ENCODE results near the gene NPPC. TPM values are rescaled to one million over a fixed set of nuclear protein-coding genes. Genes with fewer than 3 reads are reported as not detected.

The NPPC gene
- total RNA-seq, 2 donors from 2014 or later = not detected

DNA sequence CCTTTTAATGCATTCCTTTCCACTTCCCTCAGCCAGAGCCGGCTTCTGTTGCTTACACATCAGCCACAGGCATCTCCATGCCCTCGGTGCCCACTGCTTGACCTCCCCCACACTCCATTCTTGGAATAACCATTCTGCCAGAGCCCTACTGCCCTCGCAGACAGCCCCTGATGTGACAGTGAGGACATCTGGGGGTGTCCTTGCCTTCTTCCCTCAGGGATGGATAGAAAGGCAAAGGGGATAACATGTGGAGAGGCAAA lies 6.4 kb upstream of the NPPC start:
- peaks cover 22% of the 10 kb centered on the region for H3K27me3 Mint-ChIP-seq
- no peaks in the 10 kb centered on the region for H3K36me3 Mint-ChIP-seq (ENCODE audit: low read depth)
- DNase-seq = no peak
- no peak overlapping the region for H3K27ac Mint-ChIP-seq
- no peaks in the 10 kb centered on the region for H3K9me3 ChIP-seq (ENCODE audit: control insufficient read depth, low read length, poor library complexity, severe bottlenecking)
- peaks cover 2% of the 10 kb centered on the region for H3K4me1 Mint-ChIP-seq
- H3K4me3 Mint-ChIP-seq = no peak overlapping the region
- no peak for ATAC-seq

DNA sequence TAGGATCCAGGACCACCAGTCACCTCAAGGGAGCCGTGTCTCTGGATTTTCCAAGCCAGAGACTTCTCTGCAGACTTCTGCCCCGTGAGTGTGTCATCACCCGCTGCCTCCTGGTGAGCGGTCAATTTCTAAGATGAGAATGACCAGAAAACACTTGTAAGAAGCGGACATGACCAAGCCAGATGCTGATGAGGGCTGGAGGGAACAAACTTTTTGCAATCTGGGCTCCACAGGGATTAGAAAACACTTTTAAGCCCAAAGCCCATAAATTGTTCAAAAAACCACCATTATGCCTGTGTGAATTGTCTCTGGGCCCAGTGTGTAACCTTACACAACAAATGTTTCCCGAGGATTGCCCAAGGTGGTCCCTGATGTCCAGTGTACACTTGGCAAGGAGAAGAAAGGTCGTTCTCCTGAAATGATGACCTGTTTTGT lies 5.3 kb upstream of the NPPC start:
- Mint-ChIP-seq H3K27ac (no peak overlapping the region), H3K27me3 (peaks cover 34% of the 10 kb centered on the region), H3K36me3 (ENCODE audit: low read depth) (no peaks in the 10 kb centered on the region), H3K4me3 (no peak overlapping the region), H3K4me1 (peaks cover 8% of the 10 kb centered on the region)
- no peaks in the 10 kb centered on the region for H3K9me3 ChIP-seq (ENCODE audit: control insufficient read depth, low read length, poor library complexity, severe bottlenecking)
- no peak for DNase-seq
- ATAC-seq = no peak

DNA sequence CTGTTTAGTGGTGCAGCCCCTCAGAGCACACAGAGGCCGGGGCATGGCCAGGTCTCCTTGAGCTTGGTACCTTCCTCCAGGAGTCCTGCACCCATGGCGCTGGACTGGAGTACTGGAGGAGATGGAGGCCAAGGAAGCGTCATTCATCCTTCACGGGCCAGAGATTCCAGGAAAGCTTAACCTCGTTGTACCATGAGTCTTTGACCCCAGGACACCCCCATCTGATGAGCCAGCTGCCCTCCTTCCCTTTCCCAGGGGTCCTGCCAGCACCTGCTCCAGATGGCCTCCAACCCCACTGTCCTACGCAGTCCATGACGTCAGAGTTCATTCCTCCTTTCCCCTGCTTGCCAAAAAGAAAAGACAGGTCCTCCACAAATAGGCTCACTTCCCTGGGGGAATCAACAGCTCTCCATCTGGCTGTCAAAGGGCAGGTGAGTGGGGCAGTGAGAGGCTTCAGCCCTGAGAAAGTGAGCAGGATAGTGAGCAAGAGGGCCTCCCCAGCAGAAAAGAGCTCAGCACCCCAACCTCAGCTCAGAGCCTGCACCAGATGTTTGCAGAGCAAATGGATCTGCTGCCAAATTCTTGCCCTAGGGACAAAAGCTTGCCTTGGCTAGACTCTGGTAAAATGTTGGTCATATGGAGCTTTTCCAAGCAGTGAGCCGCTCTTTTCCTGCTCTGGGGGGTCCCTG lies 4.5 kb upstream of the NPPC start:
- no peaks in the 10 kb centered on the region for H3K9me3 ChIP-seq (ENCODE audit: control insufficient read depth, low read length, poor library complexity, severe bottlenecking)
- no peak for DNase-seq
- Mint-ChIP-seq H3K27me3 (peaks cover 35% of the 10 kb centered on the region), H3K27ac (no peak overlapping the region), H3K4me1 (peaks cover 9% of the 10 kb centered on the region), H3K36me3 (ENCODE audit: low read depth) (no peaks in the 10 kb centered on the region), H3K4me3 (no peak overlapping the region)
- ATAC-seq = no peak

DNA sequence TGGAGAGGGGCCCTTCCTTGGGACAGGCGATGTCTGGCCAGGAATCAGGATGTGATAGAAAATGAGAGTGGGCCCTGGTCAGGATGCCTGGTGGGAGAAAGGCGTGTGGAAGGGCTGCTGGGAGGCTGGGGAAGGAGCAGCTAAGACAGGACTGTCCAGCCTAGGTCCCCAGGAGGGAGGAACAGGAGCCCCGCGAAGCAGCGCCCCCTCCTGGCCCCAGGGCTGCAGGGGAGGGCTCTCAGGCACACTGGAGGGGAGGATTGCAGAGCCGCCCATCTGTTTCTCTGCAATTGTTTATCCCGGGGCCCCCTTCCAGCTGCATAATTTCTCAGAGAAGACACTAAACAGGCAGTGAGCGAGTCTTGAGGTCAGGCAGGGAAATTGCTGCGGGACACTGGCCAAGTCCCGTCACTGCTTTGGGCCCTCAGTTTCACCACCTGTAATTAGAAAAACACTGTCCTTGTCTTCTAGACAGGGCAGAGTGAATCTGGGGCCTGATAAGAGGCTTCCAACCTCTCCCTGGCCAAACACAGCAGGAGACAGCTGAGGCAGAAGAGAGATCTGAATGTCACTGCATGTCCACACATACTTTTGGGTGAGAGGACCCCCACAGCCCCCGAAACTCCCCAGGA lies 3.9 kb upstream of the NPPC start:
- H3K4me3 Mint-ChIP-seq = no peak overlapping the region
- ATAC-seq (no peak), DNase-seq (no peak)
- H3K4me1 Mint-ChIP-seq = peaks cover 9% of the 10 kb centered on the region
- peaks cover 35% of the 10 kb centered on the region for H3K27me3 Mint-ChIP-seq
- H3K27ac Mint-ChIP-seq = no peak overlapping the region
- no peaks in the 10 kb centered on the region for H3K36me3 Mint-ChIP-seq (ENCODE audit: low read depth)
- no peaks in the 10 kb centered on the region for H3K9me3 ChIP-seq (ENCODE audit: control insufficient read depth, low read length, poor library complexity, severe bottlenecking)

DNA sequence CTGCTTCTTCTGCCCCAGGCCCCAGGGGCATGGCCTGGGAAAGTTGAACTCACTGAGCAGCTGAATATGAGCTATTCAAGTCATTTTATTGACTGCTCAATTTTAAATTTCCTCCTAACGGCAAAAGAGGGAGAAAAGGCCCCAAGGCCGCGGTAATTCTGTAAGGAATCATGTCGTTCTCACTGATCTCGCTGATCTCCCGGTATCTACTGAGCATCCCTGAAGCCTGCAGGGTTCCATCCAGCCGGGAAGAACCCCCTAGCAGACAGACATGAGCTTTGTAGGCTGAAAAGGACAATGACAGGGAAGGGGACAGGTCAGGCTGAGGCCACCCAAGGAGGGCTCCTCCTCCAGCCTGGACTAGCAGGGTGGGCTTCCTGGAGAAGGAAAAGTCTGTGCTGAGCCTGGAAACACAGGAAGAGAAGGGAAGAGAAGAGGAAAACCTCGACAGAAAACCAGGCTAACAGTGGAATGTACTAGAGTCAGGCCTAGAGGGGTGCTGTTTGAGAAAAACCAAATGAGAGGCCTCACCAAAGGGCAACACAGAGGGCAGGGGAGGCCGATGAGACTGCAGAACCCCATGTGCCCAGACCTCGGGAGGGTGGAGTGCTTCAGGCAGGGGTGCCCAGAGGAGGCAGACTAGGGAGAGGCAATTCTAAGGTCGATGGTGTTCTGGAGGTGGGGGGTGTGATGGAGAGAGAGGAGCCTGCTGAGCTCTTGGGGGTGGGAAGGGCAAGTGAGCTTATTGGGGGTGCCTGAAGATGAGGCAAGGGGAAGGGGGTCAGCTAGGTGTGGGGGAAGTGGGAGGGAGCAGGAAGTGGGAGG lies 2.9 kb upstream of the NPPC start:
- DNase-seq (no peak), ATAC-seq (no peak)
- H3K4me3 Mint-ChIP-seq = no peak overlapping the region
- no peak overlapping the region for H3K27ac Mint-ChIP-seq
- H3K9me3 ChIP-seq (ENCODE audit: control insufficient read depth, low read length, poor library complexity, severe bottlenecking) = no peaks in the 10 kb centered on the region
- peaks cover 43% of the 10 kb centered on the region for H3K27me3 Mint-ChIP-seq
- peaks cover 11% of the 10 kb centered on the region for H3K4me1 Mint-ChIP-seq
- H3K36me3 Mint-ChIP-seq (ENCODE audit: low read depth) = peaks cover 3% of the 10 kb centered on the region

DNA sequence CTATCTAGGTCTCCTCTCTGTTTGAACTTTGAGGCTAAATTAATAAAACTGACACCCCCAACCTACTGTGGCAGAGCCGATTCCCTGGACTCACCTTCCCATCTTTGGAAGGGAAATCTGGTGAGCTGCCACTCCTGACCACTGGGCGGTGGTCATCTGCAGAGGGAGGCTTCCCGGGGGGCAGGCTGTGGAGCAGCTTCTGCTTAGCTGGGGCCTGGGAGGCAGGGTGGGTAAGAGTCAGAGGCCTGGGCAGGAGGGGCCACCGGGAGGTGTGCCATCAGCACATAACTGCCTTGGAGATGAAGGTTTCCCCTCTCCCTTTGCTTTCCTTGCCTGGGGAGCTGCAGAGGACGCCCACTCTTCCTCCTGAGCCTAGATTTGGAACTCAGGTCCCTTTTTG lies 2.3 kb upstream of the NPPC start:
- peaks cover 3% of the 10 kb centered on the region for H3K36me3 Mint-ChIP-seq (ENCODE audit: low read depth)
- peaks cover 49% of the 10 kb centered on the region for H3K27me3 Mint-ChIP-seq
- no peaks in the 10 kb centered on the region for H3K9me3 ChIP-seq (ENCODE audit: control insufficient read depth, low read length, poor library complexity, severe bottlenecking)
- peaks cover 11% of the 10 kb centered on the region for H3K4me1 Mint-ChIP-seq
- H3K27ac Mint-ChIP-seq = no peak overlapping the region
- ATAC-seq (no peak), DNase-seq (no peak)
- H3K4me3 Mint-ChIP-seq = no peak overlapping the region

DNA sequence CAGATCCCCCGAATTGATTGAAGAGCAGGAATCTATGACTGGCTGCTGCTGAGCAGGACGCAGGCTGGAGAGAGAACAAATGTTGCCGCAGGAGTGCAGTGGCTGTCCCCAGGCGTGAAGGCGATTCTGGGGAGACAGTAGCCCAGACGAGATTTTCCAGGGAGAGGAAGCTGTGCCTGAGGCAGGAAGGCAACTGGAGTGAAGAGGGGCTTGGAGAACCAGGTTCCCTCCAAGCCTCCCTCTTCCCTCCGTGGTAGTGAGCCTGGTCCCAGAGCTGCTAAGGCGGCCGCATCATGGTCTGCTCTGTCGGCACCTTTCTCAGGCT lies 1.3 kb upstream of the NPPC start:
- H3K4me1 Mint-ChIP-seq = peaks cover 11% of the 10 kb centered on the region
- H3K36me3 Mint-ChIP-seq (ENCODE audit: low read depth) = peaks cover 3% of the 10 kb centered on the region
- no peak overlapping the region for H3K27ac Mint-ChIP-seq
- H3K4me3 Mint-ChIP-seq = peak overlapping the region; percentile 71
- H3K9me3 ChIP-seq (ENCODE audit: control insufficient read depth, low read length, poor library complexity, severe bottlenecking) = no peaks in the 10 kb centered on the region
- H3K27me3 Mint-ChIP-seq = peaks cover 56% of the 10 kb centered on the region
- DNase-seq (no peak), ATAC-seq (no peak)

DNA sequence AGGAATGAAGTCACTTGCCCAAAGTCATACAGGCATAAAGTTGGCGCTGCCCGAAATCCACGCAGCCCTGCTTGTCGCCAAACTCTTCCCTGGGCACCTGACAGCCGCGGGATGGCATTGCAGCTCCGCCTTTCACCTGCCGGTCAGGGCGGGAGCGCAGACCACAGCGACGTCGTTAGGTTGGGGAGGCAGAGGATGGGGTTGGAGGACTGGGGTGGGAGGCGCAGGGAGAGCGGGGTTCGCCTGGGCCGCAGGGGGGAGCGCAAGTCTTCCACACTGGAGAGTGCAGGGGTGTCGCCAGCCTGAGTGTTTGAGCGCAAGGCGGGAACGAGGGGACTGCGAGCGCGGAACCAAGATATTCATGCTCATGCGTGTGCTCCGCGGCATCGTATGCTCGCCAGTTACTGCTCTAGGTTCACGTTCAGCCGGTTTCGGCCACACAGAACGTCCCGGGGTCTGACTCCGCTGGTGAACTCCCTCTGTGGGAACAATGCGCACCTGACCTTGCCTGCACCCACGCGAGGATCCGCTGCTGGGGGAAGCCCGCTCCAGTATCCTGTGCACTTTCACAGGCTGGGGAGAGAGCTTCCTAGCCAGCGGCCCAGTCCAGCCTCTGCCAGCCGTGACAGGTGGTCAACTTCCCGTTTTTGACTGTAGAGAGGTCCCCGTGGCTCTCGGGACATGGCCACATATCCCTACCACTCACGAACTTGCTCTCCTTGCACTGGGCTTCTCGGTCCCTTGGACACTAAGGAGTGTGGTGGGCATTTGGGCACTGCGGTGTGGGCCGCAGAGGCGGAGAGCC lies 767 bp upstream of the NPPC start:
- Mint-ChIP-seq H3K27me3 (peaks cover 61% of the 10 kb centered on the region), H3K36me3 (ENCODE audit: low read depth) (peaks cover 3% of the 10 kb centered on the region), H3K4me3 (peak overlapping the region; percentile 71), H3K27ac (no peak overlapping the region), H3K4me1 (peaks cover 11% of the 10 kb centered on the region)
- ATAC-seq (no peak), DNase-seq (no peak)
- no peaks in the 10 kb centered on the region for H3K9me3 ChIP-seq (ENCODE audit: control insufficient read depth, low read length, poor library complexity, severe bottlenecking)

DNA sequence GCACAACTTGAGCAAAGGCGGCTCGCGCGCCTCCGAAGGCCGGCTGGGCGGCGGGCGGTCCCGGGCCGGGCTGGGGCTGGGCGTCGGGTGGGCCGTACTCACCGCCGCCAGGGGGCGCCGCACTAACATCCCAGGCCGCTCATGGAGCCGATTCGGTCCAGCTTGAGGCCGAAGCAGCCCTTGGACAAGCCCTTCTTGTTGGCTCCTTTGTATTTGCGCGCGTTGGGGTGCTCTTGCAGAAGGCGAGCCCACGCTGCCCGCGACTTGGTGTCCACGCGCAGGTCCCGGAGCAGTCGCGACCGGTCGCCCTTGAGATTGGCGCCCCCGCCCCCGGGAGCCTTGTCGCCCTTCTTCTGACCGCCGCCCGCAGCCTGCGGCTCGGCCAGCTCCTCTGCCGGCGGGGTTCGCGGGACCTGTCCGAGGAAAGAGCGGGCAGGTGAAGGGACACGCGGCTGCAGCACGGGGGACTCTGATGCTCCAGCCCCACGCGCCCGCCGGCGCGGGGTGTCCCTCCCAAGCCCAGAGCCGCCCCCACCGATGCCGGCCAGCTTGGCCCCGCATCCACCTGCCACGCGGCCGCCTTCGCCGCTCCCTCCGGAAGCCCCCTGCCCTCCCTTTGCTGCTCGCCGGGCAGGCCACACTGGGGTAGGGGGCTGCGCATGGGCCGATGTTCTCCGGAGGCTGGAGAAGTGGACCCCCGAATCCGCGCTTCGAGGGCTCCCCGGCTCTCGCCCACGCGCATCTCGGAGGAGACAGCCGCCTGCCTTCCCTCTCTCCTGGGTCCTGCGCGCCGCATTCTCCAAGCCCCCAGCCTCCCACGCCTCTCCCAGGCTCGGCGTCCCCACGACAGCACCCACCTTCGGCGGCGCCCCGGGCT lies 655 bp downstream of the NPPC start:
- ATAC-seq (peak; percentile 76), DNase-seq (peak; percentile 50 to 65 (median 61))
- H3K9me3 ChIP-seq (ENCODE audit: control insufficient read depth, low read length, poor library complexity, severe bottlenecking) = no peaks in the 10 kb centered on the region
- Mint-ChIP-seq H3K27me3 (peaks cover 61% of the 10 kb centered on the region), H3K36me3 (ENCODE audit: low read depth) (peaks cover 3% of the 10 kb centered on the region), H3K4me3 (peak overlapping the region; percentile 28), H3K4me1 (peaks cover 11% of the 10 kb centered on the region), H3K27ac (no peak overlapping the region)

DNA sequence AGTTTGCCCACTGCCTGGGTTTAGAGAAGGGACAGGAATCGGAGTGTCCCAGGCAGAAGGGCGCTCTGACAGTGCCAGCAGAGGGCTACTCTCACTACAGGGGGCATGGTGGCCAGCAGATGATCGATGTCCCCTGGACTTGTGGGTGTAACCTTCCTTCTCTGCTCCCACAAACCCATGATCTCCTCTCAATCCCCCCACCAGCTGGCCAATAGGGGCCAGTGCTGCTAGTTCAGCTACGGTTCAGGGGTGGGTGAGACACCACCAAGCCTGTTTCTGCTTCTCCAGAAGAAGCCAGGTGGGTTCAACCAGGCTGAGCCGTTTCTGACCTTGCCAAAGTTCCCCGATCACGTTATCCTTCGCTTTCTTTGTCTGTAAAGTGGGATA lies 1.3 kb downstream of the NPPC start:
- Mint-ChIP-seq H3K27ac (no peak overlapping the region), H3K36me3 (ENCODE audit: low read depth) (peaks cover 3% of the 10 kb centered on the region), H3K4me3 (peak overlapping the region; percentile 62), H3K27me3 (peaks cover 66% of the 10 kb centered on the region), H3K4me1 (peaks cover 11% of the 10 kb centered on the region)
- no peak for ATAC-seq
- DNase-seq = no peak
- no peaks in the 10 kb centered on the region for H3K9me3 ChIP-seq (ENCODE audit: control insufficient read depth, low read length, poor library complexity, severe bottlenecking)

DNA sequence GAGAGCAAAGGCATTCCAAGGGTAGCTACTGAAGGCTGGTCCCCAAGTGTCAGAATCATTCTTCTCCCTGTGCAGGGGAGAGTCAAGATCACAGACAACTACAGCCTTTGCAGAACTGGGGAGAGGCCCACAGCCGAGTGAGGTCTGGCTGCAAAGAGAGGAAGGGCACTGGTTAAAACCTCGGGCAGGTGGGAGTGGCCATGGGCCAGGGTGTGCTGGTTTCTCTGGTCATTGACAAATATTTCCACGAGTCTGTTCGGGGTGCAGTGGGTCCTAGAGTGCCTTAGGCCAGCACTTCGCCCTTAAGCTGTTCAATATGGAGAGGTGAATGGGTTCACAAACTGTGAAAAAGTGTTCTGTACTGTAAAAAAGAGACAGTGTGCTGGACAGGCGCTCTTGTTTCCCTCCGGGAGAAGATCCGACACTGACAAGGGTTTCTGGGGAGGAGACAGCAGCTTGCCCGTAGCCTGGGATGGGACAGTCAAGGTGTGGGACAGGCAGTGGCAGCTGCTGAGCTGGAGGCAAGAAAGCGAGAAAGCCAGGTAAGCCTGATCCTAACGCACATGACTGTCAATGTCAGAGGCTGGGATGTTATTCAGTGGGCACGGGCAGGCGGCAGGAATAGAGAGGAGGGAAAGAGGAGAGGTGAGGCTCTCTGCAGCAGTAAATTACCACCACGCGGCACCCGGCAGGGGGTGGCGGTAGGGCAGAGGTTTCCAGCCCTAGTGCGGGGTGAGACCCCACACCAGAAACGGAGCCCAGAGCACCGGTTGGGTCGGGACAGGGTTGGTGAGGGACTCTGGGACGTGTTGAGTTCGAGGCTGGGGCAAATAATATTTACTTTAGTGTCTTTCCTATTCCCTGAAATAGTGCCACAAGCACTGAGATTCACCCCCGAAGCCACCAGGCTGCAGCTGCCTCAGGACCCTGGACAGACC lies 2.0 kb downstream of the NPPC start:
- peaks cover 3% of the 10 kb centered on the region for H3K36me3 Mint-ChIP-seq (ENCODE audit: low read depth)
- peaks cover 11% of the 10 kb centered on the region for H3K4me1 Mint-ChIP-seq
- H3K9me3 ChIP-seq (ENCODE audit: control insufficient read depth, low read length, poor library complexity, severe bottlenecking) = no peaks in the 10 kb centered on the region
- peak overlapping the region; percentile 62 for H3K4me3 Mint-ChIP-seq
- ATAC-seq = no peak
- H3K27ac Mint-ChIP-seq = no peak overlapping the region
- no peak for DNase-seq
- H3K27me3 Mint-ChIP-seq = peaks cover 63% of the 10 kb centered on the region

DNA sequence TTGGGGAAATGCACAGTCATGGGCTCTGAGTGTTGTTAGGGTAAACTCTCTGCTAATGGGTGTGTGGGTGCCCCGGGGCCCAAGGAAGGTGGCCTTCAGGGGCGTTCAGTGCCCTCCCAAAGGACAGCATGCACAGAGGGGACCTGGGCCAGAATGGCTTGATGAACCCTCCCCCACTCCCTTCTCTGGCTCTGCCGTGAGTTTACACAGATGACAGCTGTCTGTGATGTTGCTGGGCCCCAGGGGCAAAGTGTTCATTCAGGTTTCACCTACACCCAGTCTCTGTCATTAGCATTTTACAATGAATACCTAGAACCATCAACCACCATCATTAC lies 3.2 kb downstream of the NPPC start:
- ATAC-seq (no peak), DNase-seq (no peak)
- peaks cover 3% of the 10 kb centered on the region for H3K36me3 Mint-ChIP-seq (ENCODE audit: low read depth)
- H3K4me1 Mint-ChIP-seq = peaks cover 9% of the 10 kb centered on the region
- H3K4me3 Mint-ChIP-seq = no peak overlapping the region
- H3K27me3 Mint-ChIP-seq = peaks cover 57% of the 10 kb centered on the region
- no peaks in the 10 kb centered on the region for H3K9me3 ChIP-seq (ENCODE audit: control insufficient read depth, low read length, poor library complexity, severe bottlenecking)
- H3K27ac Mint-ChIP-seq = no peak overlapping the region

Data from T-helper 17 cell (primary cell).